ENCODE measurements around the gene CERS1. TPM values are rescaled to one million over a fixed set of nuclear protein-coding genes. Genes with fewer than 3 reads are reported as not detected.
A peak's percentile ranks its signal among the peaks of the same experiment; 100 is the strongest.

CERS1 gene
- total RNA-seq, 2 donors from 2014 or later: 38.7 TPM; not detected in 1

DNA sequence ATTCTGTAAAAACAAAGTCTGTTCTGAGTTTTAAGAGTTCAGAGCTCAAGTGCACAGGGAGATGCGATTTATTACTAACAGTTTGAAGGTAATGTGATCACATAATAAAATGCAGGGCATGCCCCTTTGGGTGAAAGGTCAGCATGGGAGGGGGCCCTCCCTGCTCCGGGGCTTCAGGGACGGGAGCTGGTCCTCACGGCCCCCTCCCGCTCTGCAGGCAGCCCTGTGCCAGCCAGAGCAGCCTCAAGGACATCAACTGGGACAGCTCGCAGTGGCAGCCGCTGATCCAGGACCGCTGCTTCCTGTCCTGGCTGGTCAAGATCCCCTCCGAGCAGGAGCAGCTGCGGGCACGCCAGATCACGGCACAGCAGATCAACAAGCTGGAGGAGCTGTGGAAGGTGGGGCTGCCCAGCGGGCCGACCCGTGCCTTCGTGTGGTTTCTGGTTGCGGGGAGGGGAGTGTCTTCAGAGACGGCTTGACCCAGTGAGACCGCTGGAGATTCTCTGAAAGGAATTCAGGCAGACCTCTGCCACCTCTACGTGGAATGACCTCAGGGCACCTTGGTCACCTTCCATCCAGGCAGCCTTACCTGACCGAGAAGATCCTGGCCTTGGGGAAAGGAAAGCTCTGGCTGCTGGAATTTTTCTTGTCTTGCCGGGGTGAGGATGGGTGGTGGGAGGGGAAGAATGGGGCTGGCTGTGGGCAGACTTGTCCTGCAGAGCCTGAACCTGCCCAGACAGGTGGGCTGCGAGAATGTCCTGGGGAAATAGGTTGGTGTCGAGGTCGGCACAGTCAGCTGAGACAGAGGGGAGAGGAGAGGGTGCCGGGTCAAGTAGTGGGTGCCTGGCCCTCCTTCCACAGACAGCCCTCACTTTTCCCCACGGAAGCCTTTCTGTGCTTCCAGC is 45.2 kb downstream of the CERS1 start:
- H3K4me3 ChIP-seq: no peak overlapping the region
- peaks cover 33% of the 10 kb centered on the region for H3K4me1 ChIP-seq (replicated peaks)
- DNase-seq (ENCODE audit: low spot score): no peak
- intact Hi-C loops (cut with DNase I): no loop called here
- H3K36me3 ChIP-seq: peaks cover 11 to 33% of the 10 kb centered on the region in 2 donors
- peak overlapping the region; percentile 75 to 80 for H3K27ac ChIP-seq
- no peaks in the 10 kb centered on the region for H3K27me3 ChIP-seq (replicated peaks; ENCODE audit: insufficient read depth)
- TF ChIP-seq POLR2A (IDR thresholded peaks at IDR 0.05) (no peak), POLR2AphosphoS5 (IDR thresholded peaks at IDR 0.05) (peak; percentile 49)
- TF ChIP-seq, protein P1, sequence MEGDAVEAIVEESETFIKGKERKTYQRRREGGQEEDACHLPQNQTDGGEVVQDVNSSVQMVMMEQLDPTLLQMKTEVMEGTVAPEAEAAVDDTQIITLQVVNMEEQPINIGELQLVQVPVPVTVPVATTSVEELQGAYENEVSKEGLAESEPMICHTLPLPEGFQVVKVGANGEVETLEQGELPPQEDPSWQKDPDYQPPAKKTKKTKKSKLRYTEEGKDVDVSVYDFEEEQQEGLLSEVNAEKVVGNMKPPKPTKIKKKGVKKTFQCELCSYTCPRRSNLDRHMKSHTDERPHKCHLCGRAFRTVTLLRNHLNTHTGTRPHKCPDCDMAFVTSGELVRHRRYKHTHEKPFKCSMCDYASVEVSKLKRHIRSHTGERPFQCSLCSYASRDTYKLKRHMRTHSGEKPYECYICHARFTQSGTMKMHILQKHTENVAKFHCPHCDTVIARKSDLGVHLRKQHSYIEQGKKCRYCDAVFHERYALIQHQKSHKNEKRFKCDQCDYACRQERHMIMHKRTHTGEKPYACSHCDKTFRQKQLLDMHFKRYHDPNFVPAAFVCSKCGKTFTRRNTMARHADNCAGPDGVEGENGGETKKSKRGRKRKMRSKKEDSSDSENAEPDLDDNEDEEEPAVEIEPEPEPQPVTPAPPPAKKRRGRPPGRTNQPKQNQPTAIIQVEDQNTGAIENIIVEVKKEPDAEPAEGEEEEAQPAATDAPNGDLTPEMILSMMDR (IDR thresholded peaks at IDR 0.05): no peak
- WGBS: 34% methylated on average over 27 of the region's 27 CpGs
- H3K9me3 ChIP-seq: no peaks in the 10 kb centered on the region

DNA sequence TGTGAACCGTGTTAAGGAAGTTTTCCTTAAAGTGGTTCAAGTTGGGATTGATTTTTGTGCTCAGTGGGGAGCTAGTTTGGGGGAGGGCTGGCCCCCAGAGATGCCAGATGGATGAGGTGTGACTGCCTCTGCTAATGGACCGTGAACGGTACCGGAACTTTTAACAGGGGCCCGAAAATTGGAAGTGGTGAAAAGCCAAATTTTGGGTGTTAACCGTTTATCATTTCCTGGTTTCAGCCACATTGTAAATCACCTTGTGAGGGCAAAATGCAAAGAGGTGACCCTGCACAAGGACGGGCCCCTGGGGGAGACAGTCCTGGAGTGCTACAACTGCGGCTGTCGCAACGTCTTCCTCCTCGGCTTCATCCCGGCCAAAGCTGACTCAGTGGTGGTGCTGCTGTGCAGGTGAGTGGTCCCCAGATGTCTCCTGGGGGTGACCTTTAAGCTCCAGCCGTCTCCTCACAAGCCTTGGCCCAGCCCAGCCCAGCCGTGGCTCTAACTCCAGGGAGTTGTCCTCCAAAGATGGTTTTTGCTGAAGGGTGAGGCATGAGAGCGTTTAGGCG is 46.0 kb downstream of the CERS1 start:
- H3K36me3 ChIP-seq: peaks cover 5 to 26% of the 10 kb centered on the region in 2 donors
- intact Hi-C loops (cut with DNase I): loop anchor here (5.0 kb wide), 1 partner anchor 388 kb away; no protein-coding TSS in a partner anchor
- WGBS: 31% methylated on average over 16 of the region's 16 CpGs

DNA sequence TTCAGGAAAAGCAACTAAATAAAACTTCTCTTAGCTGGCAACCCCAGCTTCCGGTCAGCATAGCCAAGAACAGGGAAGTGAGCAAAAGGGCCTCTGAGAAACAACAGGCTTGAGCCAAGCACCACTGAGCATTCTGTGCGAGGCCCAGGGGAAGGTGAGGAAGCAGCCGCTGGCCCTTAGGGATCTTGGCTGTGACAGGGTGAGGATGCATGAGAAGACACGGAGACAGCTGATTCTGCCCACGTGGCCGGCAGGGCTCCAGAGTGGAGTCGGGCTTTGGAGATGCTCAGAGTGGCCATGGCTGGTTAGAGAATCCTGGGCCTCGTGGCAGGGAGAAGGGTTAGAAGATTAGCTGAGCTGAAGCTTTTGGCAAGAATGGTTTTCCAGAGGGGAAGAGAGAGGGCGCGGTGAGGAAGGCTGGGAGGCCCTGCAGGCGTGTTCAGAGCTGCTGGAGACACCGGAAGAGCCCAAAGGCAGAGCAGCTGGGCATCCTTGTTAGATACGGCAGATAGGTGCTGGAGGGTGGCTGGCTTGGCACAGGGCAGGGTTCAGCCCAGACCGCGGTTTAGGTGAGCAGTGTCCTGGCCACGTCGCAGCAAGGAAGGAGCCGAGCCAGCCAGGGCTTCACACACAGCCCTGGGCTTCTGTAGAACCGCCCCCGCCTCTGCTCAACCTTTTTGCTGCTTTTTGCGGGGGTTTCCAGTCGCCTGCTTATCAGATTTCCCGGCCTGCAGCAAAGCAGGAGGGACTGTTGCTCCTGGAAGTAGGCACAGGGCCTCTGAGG is 46.9 kb downstream of the CERS1 start:
- Histone ChIP-seq H3K27me3 (replicated peaks; ENCODE audit: insufficient read depth) (no peaks in the 10 kb centered on the region), H3K36me3 (peaks cover 3 to 19% of the 10 kb centered on the region in 2 donors), H3K4me1 (replicated peaks) (peaks cover 33% of the 10 kb centered on the region), H3K27ac (peak overlapping the region; percentile 75 to 80), H3K9me3 (no peaks in the 10 kb centered on the region), H3K4me3 (no peak overlapping the region)
- 16% methylated on average over 23 of the region's 23 CpGs for WGBS
- peak; percentile 79 for TF ChIP-seq POLR2AphosphoS5 (IDR thresholded peaks at IDR 0.05)
- TF ChIP-seq, protein P1 (IDR thresholded peaks at IDR 0.05): no peak
- TF ChIP-seq POLR2A (IDR thresholded peaks at IDR 0.05): no peak
- peak; percentile 61 for DNase-seq (ENCODE audit: low spot score)
- intact Hi-C loops (cut with DNase I): loop anchor here (5.0 kb wide), 1 partner anchor 387 kb away; no protein-coding TSS in a partner anchor

More for the DNA sequence above, 46.0 kb downstream of the CERS1 start:
- TF ChIP-seq POLR2A (IDR thresholded peaks at IDR 0.05): no peak
- no peak for TF ChIP-seq POLR2AphosphoS5 (IDR thresholded peaks at IDR 0.05)
- TF ChIP-seq, protein P1 (IDR thresholded peaks at IDR 0.05): no peak
- no peak overlapping the region for H3K4me3 ChIP-seq
- H3K9me3 ChIP-seq: no peaks in the 10 kb centered on the region
- peaks cover 33% of the 10 kb centered on the region for H3K4me1 ChIP-seq (replicated peaks)
- peak overlapping the region; percentile 75 to 80 for H3K27ac ChIP-seq
- H3K27me3 ChIP-seq (replicated peaks; ENCODE audit: insufficient read depth): no peaks in the 10 kb centered on the region
- DNase-seq (ENCODE audit: low spot score): no peak

DNA sequence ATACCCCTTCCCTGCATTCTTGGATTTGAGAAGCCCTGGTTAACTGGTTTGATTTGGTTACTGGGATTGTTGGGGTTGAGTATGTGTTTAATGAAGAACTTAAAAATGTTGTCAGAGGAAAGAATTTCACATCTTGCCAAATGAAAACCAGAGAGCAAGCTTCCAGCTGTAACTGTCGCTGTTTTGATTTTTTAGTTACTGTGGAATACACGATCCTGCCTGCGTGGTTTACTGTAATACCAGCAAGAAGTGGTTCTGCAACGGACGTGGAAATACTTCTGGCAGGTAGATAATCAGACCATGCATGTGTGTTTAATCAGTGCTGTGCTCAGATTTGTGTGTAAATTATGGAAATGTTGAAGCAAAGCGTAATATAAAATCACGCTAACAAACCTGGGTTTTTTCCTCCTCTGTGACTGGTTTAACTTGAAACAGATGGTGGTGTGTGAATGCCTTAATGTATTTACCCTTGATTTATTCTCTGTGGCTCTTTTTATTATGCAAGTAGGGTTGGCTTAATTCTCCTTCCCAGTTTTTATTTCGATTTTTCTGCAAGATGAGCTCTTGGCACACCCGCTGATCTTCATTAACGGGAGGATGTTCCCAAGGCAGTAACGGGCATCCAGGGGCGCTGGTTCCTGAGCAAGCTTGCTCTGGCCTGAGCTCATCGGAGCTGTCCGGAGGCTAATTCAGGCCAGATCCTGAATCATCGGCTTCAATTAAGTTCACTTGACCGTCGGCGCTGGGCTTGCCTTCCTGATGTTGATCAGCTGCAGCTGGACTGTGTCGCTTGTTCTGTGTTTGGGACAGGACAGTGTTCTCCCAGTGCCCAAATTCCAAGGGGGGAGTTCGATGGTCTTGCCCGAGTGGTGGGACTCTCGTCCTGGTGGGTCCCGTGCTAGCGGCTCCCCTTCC is 48.2 kb downstream of the CERS1 start:
- Histone ChIP-seq H3K9me3 (no peaks in the 10 kb centered on the region), H3K27ac (peak overlapping the region; percentile 75 to 80), H3K4me3 (no peak overlapping the region), H3K27me3 (replicated peaks; ENCODE audit: insufficient read depth) (no peaks in the 10 kb centered on the region), H3K36me3 (peaks cover 0 to 8% of the 10 kb centered on the region in 2 donors), H3K4me1 (replicated peaks) (peaks cover 33% of the 10 kb centered on the region)
- DNase-seq (ENCODE audit: low spot score): no peak
- TF ChIP-seq POLR2AphosphoS5 (IDR thresholded peaks at IDR 0.05): no peak
- TF ChIP-seq, protein P1 (IDR thresholded peaks at IDR 0.05): no peak
- TF ChIP-seq POLR2A (IDR thresholded peaks at IDR 0.05): no peak
- WGBS: 55% methylated on average over 24 of the region's 24 CpGs
- intact Hi-C loops (cut with DNase I): loop anchor here (2.0 to 5.0 kb wide), 2 partner anchors 253 to 386 kb away; no protein-coding TSS in a partner anchor
